ENCODE data around the gene RNF166. TPM values are rescaled to one million over a fixed set of nuclear protein-coding genes. Genes with fewer than 3 reads are reported as not detected.

Gene RNF166
- total and polyA plus RNA-seq, 2 donors from 2014 or later = 16.3 to 31.4 TPM

- no peak for TF ChIP-seq CTCF (IDR thresholded peaks at IDR 0.05; ENCODE audit: borderline replicate concordance, extremely low read depth, insufficient read depth)
- Histone ChIP-seq H3K36me3 (ENCODE audit: control insufficient read depth in 2 of 3, insufficient read depth in 3 of 3, low read length in 3 of 3) (no peaks in the 10 kb centered on the region), H3K4me3 (ENCODE audit: low read length in 3 of 3) (no peak overlapping the region), H3K9ac (ENCODE audit: low read length in 3 of 3) (no peak overlapping the region), H3K4me1 (ENCODE audit: control insufficient read depth in 2 of 3, insufficient read depth in 2 of 3, low read depth in 1 of 3, low read length in 3 of 3) (peaks cover 0 to 2% (median 0%) of the 10 kb centered on the region in 3 donors), H3K9me3 (ENCODE audit: control insufficient read depth in 2 of 3, insufficient read depth in 1 of 3, low read length in 3 of 3) (no peaks in the 10 kb centered on the region), H3K27ac (ENCODE audit: low read depth in 2 of 2, low read length in 2 of 2) (no peak overlapping the region), H3K27me3 (ENCODE audit: control insufficient read depth, insufficient read depth, low read length) (peaks cover 3% of the 10 kb centered on the region)
- intact Hi-C loops (cut with DNase I) = no loop called here
- DNase-seq = no peak
- FAIRE-seq = no peak
These were observed 28.5 kb downstream of the RNF166 start for GRCh38 chr16:88677721-88678120.

- Histone ChIP-seq H3K27ac (ENCODE audit: low read depth in 2 of 2, low read length in 2 of 2) (no peak overlapping the region), H3K36me3 (ENCODE audit: control insufficient read depth in 2 of 3, insufficient read depth in 3 of 3, low read length in 3 of 3) (no peaks in the 10 kb centered on the region), H3K4me3 (ENCODE audit: low read length in 3 of 3) (no peak overlapping the region), H3K27me3 (ENCODE audit: control insufficient read depth, insufficient read depth, low read length) (peaks cover 2% of the 10 kb centered on the region), H3K4me1 (ENCODE audit: control insufficient read depth in 2 of 3, insufficient read depth in 2 of 3, low read depth in 1 of 3, low read length in 3 of 3) (peaks cover 0 to 2% (median 0%) of the 10 kb centered on the region in 3 donors), H3K9ac (ENCODE audit: low read length in 3 of 3) (no peak overlapping the region), H3K9me3 (ENCODE audit: control insufficient read depth in 2 of 3, insufficient read depth in 1 of 3, low read length in 3 of 3) (no peaks in the 10 kb centered on the region)
- no peak for DNase-seq
- TF ChIP-seq CTCF (IDR thresholded peaks at IDR 0.05; ENCODE audit: borderline replicate concordance, extremely low read depth, insufficient read depth) = no peak
- no peak for FAIRE-seq
- intact Hi-C loops (cut with DNase I) = no loop called here
These were observed 29.5 kb downstream of the RNF166 start for GRCh38 chr16:88676502-88677242.

GRCh38 chr16:88673716-88674379 is 32.4 kb downstream of the RNF166 start:
- Histone ChIP-seq H3K9me3 (ENCODE audit: control insufficient read depth in 2 of 3, insufficient read depth in 1 of 3, low read length in 3 of 3) (no peaks in the 10 kb centered on the region), H3K4me3 (ENCODE audit: low read length in 3 of 3) (no peak overlapping the region), H3K9ac (ENCODE audit: low read length in 3 of 3) (no peak overlapping the region), H3K4me1 (ENCODE audit: control insufficient read depth in 2 of 3, insufficient read depth in 2 of 3, low read depth in 1 of 3, low read length in 3 of 3) (peaks cover 0 to 2% (median 0%) of the 10 kb centered on the region in 3 donors), H3K27ac (ENCODE audit: low read depth in 2 of 2, low read length in 2 of 2) (no peak overlapping the region), H3K36me3 (ENCODE audit: control insufficient read depth in 2 of 3, insufficient read depth in 3 of 3, low read length in 3 of 3) (no peaks in the 10 kb centered on the region), H3K27me3 (ENCODE audit: control insufficient read depth, insufficient read depth, low read length) (no peaks in the 10 kb centered on the region)
- intact Hi-C loops (cut with DNase I) = no loop called here
- no peak for FAIRE-seq
- TF ChIP-seq CTCF (IDR thresholded peaks at IDR 0.05; ENCODE audit: borderline replicate concordance, extremely low read depth, insufficient read depth) = no peak
- DNase-seq = no peak
